ENCODE data around the gene SHROOM3. TPM values are rescaled to one million over a fixed set of nuclear protein-coding genes. Genes with fewer than 3 reads are reported as not detected.

SHROOM3 gene
- total RNA-seq, 1 donor from 2014 or later = 0.05 TPM

DNA sequence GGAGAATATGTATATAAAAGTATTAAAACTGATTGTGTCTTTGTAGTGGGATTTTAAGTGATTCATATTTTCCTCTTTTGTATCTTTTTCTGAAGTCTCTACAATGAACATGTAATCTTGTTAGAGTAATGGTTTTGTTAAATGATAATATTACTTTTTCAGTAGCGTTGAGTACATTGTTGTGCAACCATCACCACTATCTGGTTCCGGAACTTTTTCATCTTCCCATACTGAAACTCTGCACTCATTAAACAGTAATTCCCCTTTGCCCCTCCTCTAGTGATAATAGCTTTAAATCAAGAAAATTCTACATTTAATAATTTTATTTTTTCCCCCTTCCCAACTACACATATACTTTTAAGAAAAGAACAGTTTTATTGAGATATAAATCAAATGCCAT, 23.3 kb downstream of the SHROOM3 start:
- no peak for DNase-seq
- no peak overlapping the region for H3K4me3 Mint-ChIP-seq
- H3K27ac Mint-ChIP-seq = no peak overlapping the region
- intact Hi-C loops (cut with micrococcal nuclease) = no loop called here
- H3K4me1 Mint-ChIP-seq = no peaks in the 10 kb centered on the region
- no peaks in the 10 kb centered on the region for H3K36me3 Mint-ChIP-seq (ENCODE audit: low read depth)
- peaks cover 8% of the 10 kb centered on the region for H3K9me3 Mint-ChIP-seq
- H3K27me3 Mint-ChIP-seq = peaks cover 5% of the 10 kb centered on the region

DNA sequence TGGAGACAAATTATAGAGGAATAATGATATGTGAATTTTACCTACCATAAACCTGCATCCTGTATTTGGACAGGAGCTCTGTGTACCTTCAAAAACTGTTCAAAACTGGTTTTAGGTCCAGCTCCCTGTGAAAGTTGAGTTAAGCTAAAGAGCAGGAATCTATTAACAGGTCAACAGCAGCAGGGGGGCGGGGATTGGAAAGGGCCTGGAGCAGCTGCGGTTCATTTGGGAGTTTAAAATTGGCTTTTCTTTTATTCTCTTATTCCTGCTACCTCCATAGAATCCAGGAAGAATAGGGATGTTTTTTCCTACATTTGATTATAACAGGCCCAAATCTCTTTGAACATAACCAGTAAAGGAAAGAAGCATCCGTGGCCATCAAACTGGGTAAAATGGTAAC, 23.8 kb downstream of the SHROOM3 start:
- Mint-ChIP-seq H3K36me3 (ENCODE audit: low read depth) (no peaks in the 10 kb centered on the region), H3K27ac (no peak overlapping the region), H3K4me1 (no peaks in the 10 kb centered on the region), H3K9me3 (peaks cover 8% of the 10 kb centered on the region), H3K27me3 (peaks cover 1% of the 10 kb centered on the region), H3K4me3 (no peak overlapping the region)
- DNase-seq = no peak
- intact Hi-C loops (cut with micrococcal nuclease) = no loop called here

DNA sequence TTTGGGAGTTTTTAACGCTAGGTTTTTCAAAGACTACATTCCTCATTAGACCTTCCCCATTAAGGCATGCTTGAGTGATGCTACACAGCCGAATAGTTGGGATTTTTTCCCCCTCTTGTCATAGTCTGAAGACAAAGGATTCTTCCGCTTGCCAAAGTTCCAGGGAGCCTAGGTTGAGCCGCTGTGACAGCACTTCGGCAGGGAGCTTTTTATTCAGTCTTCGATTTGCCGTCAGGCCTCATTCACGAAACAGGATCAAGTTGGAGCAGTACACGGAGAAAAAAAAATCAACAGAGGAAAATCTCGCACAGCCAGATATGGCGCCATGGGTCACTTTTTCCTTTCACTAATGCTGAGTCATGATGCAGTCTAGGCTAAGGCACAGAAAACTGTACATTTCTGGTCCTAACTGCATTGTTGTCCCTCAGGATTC, 24.3 kb downstream of the SHROOM3 start:
- DNase-seq = no peak
- Mint-ChIP-seq H3K9me3 (peaks cover 8% of the 10 kb centered on the region), H3K4me1 (no peaks in the 10 kb centered on the region), H3K36me3 (ENCODE audit: low read depth) (no peaks in the 10 kb centered on the region), H3K27me3 (no peaks in the 10 kb centered on the region), H3K27ac (no peak overlapping the region), H3K4me3 (no peak overlapping the region)
- intact Hi-C loops (cut with micrococcal nuclease) = no loop called here

DNA sequence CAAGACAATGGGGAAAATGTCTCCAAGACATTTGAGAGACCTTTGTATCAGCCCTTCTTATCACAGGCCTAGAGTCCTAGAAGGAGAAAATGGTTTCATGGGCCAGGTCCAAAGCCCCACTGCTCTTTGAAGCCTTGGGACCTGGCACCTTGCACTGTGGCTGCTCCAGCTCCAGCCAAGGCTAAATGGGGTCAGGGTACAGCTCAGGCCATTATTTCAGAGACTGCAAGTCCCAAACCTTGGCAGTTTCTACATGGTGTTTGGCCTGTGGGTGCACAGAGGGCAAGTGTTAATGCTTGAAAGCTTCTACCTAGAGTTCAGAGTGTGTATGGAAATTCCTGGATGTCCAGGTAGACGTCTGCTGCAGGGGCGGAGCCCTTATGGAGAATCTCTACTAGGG, 28.5 kb downstream of the SHROOM3 start:
- DNase-seq = no peak
- Mint-ChIP-seq H3K27ac (no peak overlapping the region), H3K9me3 (peaks cover 8% of the 10 kb centered on the region), H3K4me3 (no peak overlapping the region), H3K27me3 (no peaks in the 10 kb centered on the region), H3K36me3 (ENCODE audit: low read depth) (no peaks in the 10 kb centered on the region), H3K4me1 (no peaks in the 10 kb centered on the region)
- intact Hi-C loops (cut with micrococcal nuclease) = no loop called here

DNA sequence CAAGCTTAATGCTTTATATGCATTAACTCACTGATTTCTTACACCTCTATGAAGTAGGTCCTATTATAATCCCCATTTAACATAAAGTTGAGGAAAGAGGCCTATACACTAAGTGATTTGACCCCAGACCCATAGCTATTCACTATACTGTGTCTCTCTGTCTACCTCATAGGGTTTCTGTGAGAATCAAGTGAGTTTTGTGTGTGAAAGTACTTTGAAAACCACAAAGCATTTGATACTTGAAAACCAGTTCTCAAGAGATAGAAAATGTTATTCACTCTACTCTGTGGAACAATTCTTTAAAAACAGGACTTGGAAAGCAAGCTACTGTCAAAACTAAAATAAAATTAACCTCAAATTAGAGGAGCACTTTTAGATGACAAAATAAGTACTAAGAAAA, 35.0 kb downstream of the SHROOM3 start:
- Mint-ChIP-seq H3K9me3 (no peaks in the 10 kb centered on the region), H3K4me1 (no peaks in the 10 kb centered on the region), H3K27ac (no peak overlapping the region), H3K4me3 (no peak overlapping the region), H3K36me3 (ENCODE audit: low read depth) (no peaks in the 10 kb centered on the region), H3K27me3 (peaks cover 2% of the 10 kb centered on the region)
- intact Hi-C loops (cut with micrococcal nuclease) = no loop called here
- no peak for DNase-seq

DNA sequence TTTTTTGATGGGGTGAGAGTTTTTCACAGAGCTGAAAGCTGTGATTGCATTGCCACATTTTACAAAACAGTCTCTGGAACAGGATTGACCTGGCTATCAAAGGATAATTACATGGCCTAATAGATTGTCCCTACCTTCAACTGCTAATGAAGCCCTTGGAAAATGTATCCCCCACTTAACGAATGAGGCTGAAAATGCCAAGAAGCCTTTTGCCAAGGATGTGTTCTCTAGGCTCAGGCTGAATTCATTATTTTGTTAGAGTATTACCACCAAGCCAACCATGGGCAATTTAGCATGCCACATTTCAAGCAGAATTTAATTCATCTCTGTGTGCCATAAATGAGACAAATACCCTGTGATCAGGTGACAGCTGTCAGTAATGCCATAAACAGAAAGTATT, 35.5 kb downstream of the SHROOM3 start:
- DNase-seq = no peak
- H3K27me3 Mint-ChIP-seq = peaks cover 2% of the 10 kb centered on the region
- intact Hi-C loops (cut with micrococcal nuclease) = no loop called here
- H3K4me3 Mint-ChIP-seq = no peak overlapping the region
- no peaks in the 10 kb centered on the region for H3K9me3 Mint-ChIP-seq
- no peaks in the 10 kb centered on the region for H3K4me1 Mint-ChIP-seq
- no peak overlapping the region for H3K27ac Mint-ChIP-seq
- H3K36me3 Mint-ChIP-seq (ENCODE audit: low read depth) = no peaks in the 10 kb centered on the region

DNA sequence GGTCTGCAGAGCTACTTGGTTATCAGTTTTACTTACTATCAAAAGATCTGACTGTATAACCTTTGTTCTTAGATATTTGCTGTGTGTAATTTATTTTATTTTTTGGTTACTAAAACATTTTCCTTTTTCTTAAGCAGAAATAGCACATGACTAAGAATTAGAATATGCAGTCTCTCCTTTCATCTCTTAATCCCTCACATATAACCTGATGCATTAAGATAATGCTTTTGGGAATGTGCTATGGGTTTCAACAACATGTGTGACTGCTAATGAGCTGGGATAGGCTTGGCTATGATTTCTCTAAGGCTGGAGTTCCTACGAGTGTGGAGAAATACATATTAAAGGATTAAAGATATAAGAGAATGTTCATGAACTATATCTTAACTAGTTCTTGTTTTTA, 41.5 kb downstream of the SHROOM3 start:
- peaks cover 5% of the 10 kb centered on the region for H3K9me3 Mint-ChIP-seq
- no peaks in the 10 kb centered on the region for H3K36me3 Mint-ChIP-seq (ENCODE audit: low read depth)
- no peaks in the 10 kb centered on the region for H3K4me1 Mint-ChIP-seq
- no peak overlapping the region for H3K27ac Mint-ChIP-seq
- intact Hi-C loops (cut with micrococcal nuclease) = no loop called here
- no peak overlapping the region for H3K4me3 Mint-ChIP-seq
- DNase-seq = no peak
- peaks cover 2% of the 10 kb centered on the region for H3K27me3 Mint-ChIP-seq

DNA sequence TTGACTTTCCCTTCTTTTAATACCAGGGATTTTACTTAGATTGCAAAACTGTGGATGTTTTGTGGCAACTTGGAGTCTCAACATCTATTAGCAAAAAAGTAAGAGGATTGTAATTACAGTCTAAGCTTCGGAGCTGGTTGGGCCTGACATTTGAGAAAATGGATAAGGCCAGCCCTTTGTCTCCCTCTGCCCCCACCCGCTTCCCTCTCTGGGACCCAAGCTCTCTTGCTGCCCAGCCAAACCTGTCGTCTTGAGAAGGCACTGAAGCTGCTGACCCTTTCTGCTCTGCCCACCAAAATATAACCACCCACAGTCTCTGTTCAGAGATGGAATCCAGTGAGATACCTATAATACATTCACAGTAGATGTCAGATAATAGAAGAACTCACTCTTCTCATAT, 49.6 kb downstream of the SHROOM3 start:
- H3K4me3 Mint-ChIP-seq = no peak overlapping the region
- no peak for DNase-seq
- H3K36me3 Mint-ChIP-seq (ENCODE audit: low read depth) = no peaks in the 10 kb centered on the region
- H3K27me3 Mint-ChIP-seq = peaks cover 8% of the 10 kb centered on the region
- H3K9me3 Mint-ChIP-seq = no peaks in the 10 kb centered on the region
- H3K27ac Mint-ChIP-seq = no peak overlapping the region
- intact Hi-C loops (cut with micrococcal nuclease) = no loop called here
- H3K4me1 Mint-ChIP-seq = no peaks in the 10 kb centered on the region

DNA sequence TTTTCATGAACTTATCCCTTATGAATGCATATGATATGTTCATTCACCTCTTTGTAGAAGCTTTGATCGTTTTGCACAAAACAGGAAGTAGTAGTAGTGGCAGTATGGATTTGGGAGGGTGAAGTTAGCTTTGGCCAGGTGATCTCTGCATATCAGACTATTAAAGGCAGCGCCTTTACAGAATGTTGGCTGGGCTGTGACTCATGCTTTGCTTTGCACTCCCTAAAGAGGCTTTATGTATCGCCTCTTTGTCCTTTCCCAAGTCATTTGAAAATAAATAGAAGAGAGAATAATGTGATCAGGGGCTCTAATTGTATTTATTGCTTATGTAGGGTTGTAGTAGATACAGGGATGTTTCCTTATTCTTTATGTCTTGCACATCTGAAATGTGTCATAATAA, 50.4 kb downstream of the SHROOM3 start:
- H3K27ac Mint-ChIP-seq = no peak overlapping the region
- H3K36me3 Mint-ChIP-seq (ENCODE audit: low read depth) = no peaks in the 10 kb centered on the region
- no peaks in the 10 kb centered on the region for H3K9me3 Mint-ChIP-seq
- intact Hi-C loops (cut with micrococcal nuclease) = no loop called here
- no peaks in the 10 kb centered on the region for H3K4me1 Mint-ChIP-seq
- H3K27me3 Mint-ChIP-seq = peaks cover 8% of the 10 kb centered on the region
- DNase-seq = no peak
- no peak overlapping the region for H3K4me3 Mint-ChIP-seq

DNA sequence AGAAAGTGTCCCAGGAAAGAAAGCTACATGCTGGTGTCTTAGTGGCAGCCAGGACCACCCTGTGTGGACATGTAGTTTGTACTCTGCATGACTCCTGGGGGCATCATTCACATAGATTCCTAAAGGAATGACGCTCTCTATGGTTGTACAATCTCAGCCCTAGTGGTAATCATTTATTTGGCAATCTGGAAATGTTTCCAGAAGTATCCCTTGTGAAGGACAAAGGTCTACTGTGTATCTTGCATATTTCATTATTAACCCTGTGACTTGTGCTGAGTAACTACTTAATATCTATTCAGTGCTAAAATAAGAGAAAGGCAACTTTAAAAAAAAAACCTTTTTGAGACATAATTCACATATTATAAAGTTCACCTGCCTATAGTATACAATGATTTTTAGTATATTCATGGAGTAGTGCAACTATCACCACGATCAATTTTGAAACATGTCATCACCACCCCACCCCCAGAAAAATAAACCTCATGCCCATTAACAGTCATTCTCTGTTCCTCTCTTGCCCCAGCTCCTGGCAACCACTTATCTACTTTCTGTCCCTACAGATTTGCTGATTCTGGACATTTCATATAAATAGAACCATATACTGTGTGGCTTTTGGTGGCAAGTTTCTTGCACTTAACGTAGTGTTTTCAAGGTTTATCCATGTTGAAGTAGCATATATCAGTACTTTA, 51.7 kb downstream of the SHROOM3 start:
- H3K9me3 Mint-ChIP-seq = no peaks in the 10 kb centered on the region
- no peak for DNase-seq
- intact Hi-C loops (cut with micrococcal nuclease) = no loop called here

DNA sequence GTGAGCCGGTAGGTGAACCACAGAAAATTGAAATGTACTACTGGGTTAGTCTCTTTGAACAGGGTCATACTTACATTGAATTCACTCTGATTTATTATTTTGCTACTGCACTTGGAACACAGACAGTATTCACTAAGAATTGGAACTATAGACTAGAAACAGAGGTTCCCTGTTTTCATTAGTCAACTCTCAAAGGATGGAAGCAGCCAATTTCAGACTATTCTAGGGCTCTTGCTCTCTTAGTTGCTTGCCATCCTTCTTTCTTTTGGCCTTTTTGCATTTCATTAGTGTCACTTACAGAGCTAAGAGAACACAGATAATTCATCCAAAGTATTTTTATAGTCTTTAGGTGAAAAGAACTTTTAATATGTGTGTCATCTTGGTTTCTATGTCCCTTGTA, 52.6 kb downstream of the SHROOM3 start:
- H3K9me3 Mint-ChIP-seq = no peaks in the 10 kb centered on the region
- no peak overlapping the region for H3K27ac Mint-ChIP-seq
- no peaks in the 10 kb centered on the region for H3K4me1 Mint-ChIP-seq
- peaks cover 8% of the 10 kb centered on the region for H3K27me3 Mint-ChIP-seq
- H3K4me3 Mint-ChIP-seq = no peak overlapping the region
- DNase-seq = no peak
- intact Hi-C loops (cut with micrococcal nuclease) = no loop called here
- no peaks in the 10 kb centered on the region for H3K36me3 Mint-ChIP-seq (ENCODE audit: low read depth)

More for the DNA sequence above, 51.7 kb downstream of the SHROOM3 start:
- Mint-ChIP-seq H3K4me1 (no peaks in the 10 kb centered on the region), H3K27ac (no peak overlapping the region), H3K27me3 (peaks cover 8% of the 10 kb centered on the region), H3K36me3 (ENCODE audit: low read depth) (no peaks in the 10 kb centered on the region), H3K4me3 (no peak overlapping the region)

DNA sequence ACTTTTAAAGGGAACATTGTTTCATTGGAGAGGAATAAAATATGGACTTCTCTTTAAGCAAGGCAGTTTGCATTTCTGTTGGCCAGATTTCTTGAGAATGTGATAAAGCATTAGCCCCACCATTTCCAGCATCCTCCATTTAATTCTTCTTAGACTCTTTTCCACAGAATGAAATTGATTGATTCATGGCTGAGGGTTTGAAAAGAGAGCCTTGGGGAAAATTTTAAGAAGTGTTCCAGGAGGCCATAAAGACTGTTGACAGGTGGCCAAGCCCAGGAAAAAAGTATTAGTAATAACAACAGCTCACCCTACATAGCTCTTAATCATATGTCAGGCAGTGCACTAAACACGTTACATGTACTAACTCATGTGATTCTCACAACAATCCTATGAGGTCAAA, 53.4 kb downstream of the SHROOM3 start:
- H3K27me3 Mint-ChIP-seq = peaks cover 10% of the 10 kb centered on the region
- no peak for DNase-seq
- H3K36me3 Mint-ChIP-seq (ENCODE audit: low read depth) = no peaks in the 10 kb centered on the region
- H3K4me1 Mint-ChIP-seq = no peaks in the 10 kb centered on the region
- intact Hi-C loops (cut with micrococcal nuclease) = no loop called here
- H3K27ac Mint-ChIP-seq = no peak overlapping the region
- H3K9me3 Mint-ChIP-seq = no peaks in the 10 kb centered on the region
- no peak overlapping the region for H3K4me3 Mint-ChIP-seq

DNA sequence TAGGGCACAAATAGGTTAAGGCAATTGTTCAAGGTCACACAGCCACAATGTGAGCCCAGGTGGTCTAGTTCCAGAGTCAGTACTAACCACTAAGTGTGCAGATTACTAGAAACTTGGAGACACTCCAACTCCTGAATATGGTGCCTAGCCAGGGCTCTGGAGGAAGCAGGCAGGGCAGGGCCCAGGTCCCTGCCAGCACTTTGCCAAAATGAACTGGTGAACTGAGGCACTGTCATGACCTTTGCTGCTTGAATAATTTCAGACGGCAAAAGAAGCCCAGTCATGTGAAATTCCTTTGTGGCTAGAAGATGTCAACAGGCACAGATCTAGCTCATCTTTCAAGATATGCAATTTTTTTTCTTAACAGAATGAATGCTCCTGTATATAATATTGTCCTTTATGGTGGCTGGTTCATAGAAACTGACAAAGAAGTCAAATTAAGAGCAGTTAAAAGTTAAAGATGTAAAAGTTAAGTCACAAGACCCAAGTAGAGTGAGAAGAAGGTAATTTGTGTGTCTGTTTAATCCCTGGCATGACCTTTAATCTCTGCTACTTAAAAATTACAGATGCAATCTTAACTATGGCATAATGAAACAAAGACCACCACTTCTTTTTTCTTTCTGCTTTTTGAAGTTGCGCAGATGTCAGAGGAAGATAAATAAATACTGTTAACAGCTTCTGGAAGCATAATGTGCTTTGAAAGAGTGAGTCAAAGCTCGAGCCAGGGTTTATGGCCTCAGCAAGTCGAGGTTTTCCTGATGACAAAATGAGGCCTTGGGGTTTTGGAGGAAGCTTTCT, 54.1 kb downstream of the SHROOM3 start:
- no peaks in the 10 kb centered on the region for H3K9me3 Mint-ChIP-seq
- intact Hi-C loops (cut with micrococcal nuclease) = no loop called here
- no peaks in the 10 kb centered on the region for H3K4me1 Mint-ChIP-seq
- no peak overlapping the region for H3K4me3 Mint-ChIP-seq
- no peak overlapping the region for H3K27ac Mint-ChIP-seq
- DNase-seq = no peak
- no peaks in the 10 kb centered on the region for H3K36me3 Mint-ChIP-seq (ENCODE audit: low read depth)
- peaks cover 10% of the 10 kb centered on the region for H3K27me3 Mint-ChIP-seq

DNA sequence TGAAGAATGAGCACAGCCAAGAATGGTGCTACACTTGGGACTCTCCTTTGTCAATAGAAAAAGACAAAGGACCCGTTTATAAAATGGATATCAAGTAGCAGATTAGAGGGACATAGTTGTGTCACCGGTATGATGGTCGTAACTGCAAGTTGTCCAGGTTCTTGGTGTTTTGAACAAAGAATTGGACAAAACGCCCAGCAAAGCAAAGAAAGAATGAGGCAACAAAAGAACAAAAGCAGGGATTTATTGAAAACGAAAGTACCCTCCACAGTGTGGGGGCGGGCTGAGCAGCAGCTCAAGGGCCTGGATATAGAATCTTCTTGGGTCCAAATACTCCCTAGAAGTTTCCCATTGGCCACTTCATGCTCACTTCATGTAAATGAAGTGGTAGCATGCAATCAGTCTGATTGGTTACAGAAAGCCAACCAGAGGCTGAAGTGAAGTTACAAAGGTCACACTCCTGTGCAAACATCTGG, 54.7 kb downstream of the SHROOM3 start:
- no peak overlapping the region for H3K27ac Mint-ChIP-seq

More for the DNA sequence above, 54.7 kb downstream of the SHROOM3 start:
- no peak for DNase-seq
- peaks cover 10% of the 10 kb centered on the region for H3K27me3 Mint-ChIP-seq
- no peaks in the 10 kb centered on the region for H3K4me1 Mint-ChIP-seq
- no peaks in the 10 kb centered on the region for H3K9me3 Mint-ChIP-seq
- intact Hi-C loops (cut with micrococcal nuclease) = no loop called here
- no peaks in the 10 kb centered on the region for H3K36me3 Mint-ChIP-seq (ENCODE audit: low read depth)
- no peak overlapping the region for H3K4me3 Mint-ChIP-seq

Measured in activated CD4-positive, alpha-beta T cell treated with anti-CD3 and anti-CD28 coated beads, Interleukin-2, amount 10 ng/mL, durations not matched to agents 24 days and 14 days (primary cell).